HepG2 (cell line): ENCODE data around the gene SLCO4A1. TPM values are rescaled to one million over a fixed set of nuclear protein-coding genes. Genes with fewer than 3 reads are reported as not detected.

Experiments used
- ELF3 ChIP-seq: IDR thresholded peaks from 2 replicates; pipeline ENCODE4 v1.6.1; 2016; ENCODE audit warnings: missing genetic modification reagents, missing compliant biosample characterization
- HDAC1 ChIP-seq: sonication (generic); formaldehyde crosslinking; IDR thresholded peaks from 2 replicates; pipeline ENCODE4 v1.5.1; 2020; ENCODE audit warnings: mild to moderate bottlenecking, missing genetic modification reagents
- HDAC2 ChIP-seq: sonication (generic); formaldehyde crosslinking; IDR thresholded peaks from 2 replicates; pipeline ENCODE4 v1.4.0; 2020; ENCODE audit warnings: missing genetic modification reagents
- HES4 ChIP-seq: sonication (generic); formaldehyde crosslinking; IDR thresholded peaks from 2 replicates; pipeline ENCODE4 v1.9.0; 2021; ENCODE audit warnings: mild to moderate bottlenecking, missing genetic modification reagents, borderline replicate concordance
- KAT7 ChIP-seq: IDR thresholded peaks from 2 replicates; pipeline ENCODE4 v1.6.1; 2018; ENCODE audit warnings: borderline replicate concordance, missing compliant biosample characterization
- KDM1A ChIP-seq: IDR thresholded peaks from 2 replicates; pipeline ENCODE4 v1.6.1; 2016; ENCODE audit warnings: missing compliant biosample characterization
- MED13 ChIP-seq: sonication (generic); formaldehyde crosslinking; IDR thresholded peaks from 2 replicates; pipeline ENCODE4 v1.5.0; 2020; ENCODE audit warnings: missing genetic modification reagents
- REPIN1 ChIP-seq: sonication (generic); formaldehyde crosslinking; IDR thresholded peaks from 2 replicates; pipeline ENCODE4 v1.8.0; 2022; ENCODE audit warnings: missing genetic modification reagents, low read depth, mild to moderate bottlenecking, borderline replicate concordance
- STAG1 ChIP-seq: sonication (generic); formaldehyde crosslinking; IDR thresholded peaks from 2 replicates; pipeline ENCODE4 v1.4.0; 2020; ENCODE audit warnings: missing genetic modification reagents
- TOPORS ChIP-seq: sonication (generic); formaldehyde crosslinking; IDR thresholded peaks from 2 replicates; pipeline ENCODE4 v1.8.0; 2023; ENCODE audit warnings: mild to moderate bottlenecking, missing genetic modification reagents
- ZBTB7A ChIP-seq: sonication (generic); formaldehyde crosslinking; IDR thresholded peaks from 2 replicates; pipeline ENCODE4 v1.8.0; 2022; ENCODE audit warnings: mild to moderate bottlenecking, missing genetic modification reagents
- ZFP90 ChIP-seq: sonication (generic); formaldehyde crosslinking; IDR thresholded peaks from 2 replicates; pipeline ENCODE4 v1.8.0; 2022; ENCODE audit warnings: missing genetic modification reagents, mild to moderate bottlenecking, inconsistent platforms, borderline replicate concordance
- ZKSCAN1 ChIP-seq: fragments of 150-350 bp; IDR thresholded peaks from 2 replicates; pipeline ENCODE4 v1.6.1; 2014; ENCODE audit warnings: low read length
- ZMYM3 ChIP-seq: sonication (generic); formaldehyde crosslinking; IDR thresholded peaks from 2 replicates; pipeline ENCODE4 v1.5.1; 2020; ENCODE audit warnings: mild to moderate bottlenecking, missing genetic modification reagents
- ZNF333 ChIP-seq: sonication (generic); formaldehyde crosslinking; IDR thresholded peaks from 2 replicates; pipeline ENCODE4 v1.4.0; 2020; ENCODE audit warnings: mild to moderate bottlenecking, missing genetic modification reagents, borderline replicate concordance
- ZNF713 ChIP-seq: sonication (generic); formaldehyde crosslinking; IDR thresholded peaks from 2 replicates; pipeline ENCODE4 v1.4.0; 2020; ENCODE audit warnings: mild to moderate bottlenecking, missing genetic modification reagents
- polyA plus RNA-seq, 8 experiments: library from polyadenylated mRNA; depleted of rRNA in 3 of 8; stranded (reverse) in 7 of 8; unstranded in 1 of 8; fragments of >200 nt; fragmentation: Illumina TruSeq in 4 of 8; extraction: Trizol in 4 of 8; gene quantifications; 2 replicates each; pipeline versions ENCODE4 v1.2.1 to v1.2.3, GENCODE V29; 2011 to 2016; ENCODE audit warnings: low read depth in 4 of 8, missing spikeins in 1 of 8, mixed read lengths in 1 of 8; ENCODE audit not compliant: insufficient read depth in 1 of 8
- total RNA-seq, 5 experiments: library from RNA; depleted of rRNA; stranded (reverse); fragments of >200 nt; fragmentation: Illumina TruSeq; extraction: Trizol; gene quantifications; 2 replicates each; pipeline ENCODE4 v1.2.3, GENCODE V29; 2016; ENCODE audit warnings: low read depth in 1 of 5
- TF ChIP-seq, protein P1 (sequence below): sonication (generic); formaldehyde crosslinking; IDR thresholded peaks from 2 replicates; pipeline ENCODE4 v1.8.0; 2022; ENCODE audit warnings: missing genetic modification reagents, mild to moderate bottlenecking, borderline replicate concordance
- TF ChIP-seq, protein P2 (sequence below): sonication (generic); formaldehyde crosslinking; IDR thresholded peaks from 2 replicates; pipeline ENCODE4 v1.8.0; 2022; ENCODE audit warnings: missing genetic modification reagents, low read depth, mild to moderate bottlenecking, borderline replicate concordance
- TF ChIP-seq, protein P3 (sequence below): IDR thresholded peaks from 2 replicates; pipeline ENCODE4 v1.6.1; 2016; ENCODE audit warnings: low read depth, control low read depth
- TF ChIP-seq, protein P4 (sequence below): IDR thresholded peaks from 2 replicates; pipeline ENCODE4 v1.6.1; 2016
- TF ChIP-seq, protein P5 (sequence below): IDR thresholded peaks from 2 replicates; pipeline ENCODE4 v1.6.1; 2016; ENCODE audit warnings: missing compliant biosample characterization, missing genetic modification reagents, borderline replicate concordance
- TF ChIP-seq, protein P6 (sequence below): sonication (generic); formaldehyde crosslinking; conservative IDR thresholded peaks from 2 replicates; pipeline ENCODE4 v1.4.0; 2020; ENCODE audit warnings: mild to moderate bottlenecking, missing genetic modification reagents, moderate library complexity

SLCO4A1 gene
- total and polyA plus RNA-seq, 2 of the 13 experiments (the other 11 are each of a cell fraction or from before 2014, with no cell fraction given): 55.5 to 112 TPM

DNA sequence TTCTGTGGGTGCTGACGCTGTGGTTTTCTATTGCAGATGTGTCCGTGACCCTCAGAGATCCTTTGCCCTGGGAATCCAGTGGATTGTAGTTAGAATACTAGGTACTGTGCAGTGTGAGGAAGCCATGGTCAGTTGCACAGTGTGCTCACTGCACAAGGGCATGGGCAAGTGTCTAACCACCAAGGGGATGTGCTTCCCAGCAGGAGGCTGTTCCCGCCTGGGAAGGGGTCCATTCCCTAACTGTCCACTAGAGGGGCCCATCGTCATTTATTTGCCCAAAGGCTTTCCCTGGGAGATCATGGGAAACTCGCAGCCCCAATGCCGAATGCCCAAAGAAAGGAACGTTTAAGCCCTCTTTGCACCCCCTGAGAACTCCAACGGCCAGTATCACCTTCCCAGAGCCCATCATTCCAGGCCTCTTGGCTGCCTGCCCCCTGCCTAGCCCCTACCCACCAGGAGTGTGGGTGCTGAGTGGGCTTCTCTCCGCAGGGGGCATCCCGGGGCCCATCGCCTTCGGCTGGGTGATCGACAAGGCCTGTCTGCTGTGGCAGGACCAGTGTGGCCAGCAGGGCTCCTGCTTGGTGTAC, 26.2 kb downstream of the SLCO4A1 start (continued):
- TF ChIP-seq, protein P1, sequence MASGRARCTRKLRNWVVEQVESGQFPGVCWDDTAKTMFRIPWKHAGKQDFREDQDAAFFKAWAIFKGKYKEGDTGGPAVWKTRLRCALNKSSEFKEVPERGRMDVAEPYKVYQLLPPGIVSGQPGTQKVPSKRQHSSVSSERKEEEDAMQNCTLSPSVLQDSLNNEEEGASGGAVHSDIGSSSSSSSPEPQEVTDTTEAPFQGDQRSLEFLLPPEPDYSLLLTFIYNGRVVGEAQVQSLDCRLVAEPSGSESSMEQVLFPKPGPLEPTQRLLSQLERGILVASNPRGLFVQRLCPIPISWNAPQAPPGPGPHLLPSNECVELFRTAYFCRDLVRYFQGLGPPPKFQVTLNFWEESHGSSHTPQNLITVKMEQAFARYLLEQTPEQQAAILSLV: 0 out of 2 replicates have a peak, but pooled peaks have one; percentile 8
- TF ChIP-seq HES4 (0 out of 2 replicates have a peak, but pooled peaks have one; percentile 35), ZNF713 (0 out of 2 replicates have a peak, but pooled peaks have one; percentile 66), MED13 (no peak), STAG1 (CRISPR knock-in tag) (peak; percentile 94), ZKSCAN1 (peak; percentile 66; the same call in 1 of the 2 replicates), ZFP90 (CRISPR knock-in tag) (0 out of 2 replicates have a peak, but pooled peaks have one; percentile 71), TOPORS (CRISPR knock-in tag) (0 out of 2 replicates have a peak, but pooled peaks have one; percentile 45), ZBTB7A (CRISPR knock-in tag) (no peak), HDAC2 (CRISPR knock-in tag) (peak; percentile 82), ELF3 (CRISPR knock-in tag) (peak; percentile 36; the same call in 1 of the 2 replicates), KAT7 (no peak), KDM1A (CRISPR knock-in tag) (peak; percentile 86), HDAC1 (CRISPR knock-in tag) (no peak), ZMYM3 (CRISPR knock-in tag) (peak; percentile 99), ZNF333 (CRISPR knock-in tag) (0 out of 2 replicates have a peak, but pooled peaks have one; percentile 25), REPIN1 (CRISPR knock-in tag) (peak; percentile 76; the same call in 1 of the 2 replicates)
- TF ChIP-seq, protein P2, sequence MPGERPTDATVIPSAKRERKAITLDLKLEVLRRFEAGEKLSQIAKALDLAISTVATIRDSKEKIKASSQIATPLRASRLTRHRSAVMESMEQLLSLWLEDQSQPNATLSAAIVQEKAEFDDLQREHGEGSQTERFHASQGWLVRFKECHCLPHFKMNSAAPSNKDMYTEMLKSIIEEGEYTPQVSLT: no peak
- TF ChIP-seq, protein P3, sequence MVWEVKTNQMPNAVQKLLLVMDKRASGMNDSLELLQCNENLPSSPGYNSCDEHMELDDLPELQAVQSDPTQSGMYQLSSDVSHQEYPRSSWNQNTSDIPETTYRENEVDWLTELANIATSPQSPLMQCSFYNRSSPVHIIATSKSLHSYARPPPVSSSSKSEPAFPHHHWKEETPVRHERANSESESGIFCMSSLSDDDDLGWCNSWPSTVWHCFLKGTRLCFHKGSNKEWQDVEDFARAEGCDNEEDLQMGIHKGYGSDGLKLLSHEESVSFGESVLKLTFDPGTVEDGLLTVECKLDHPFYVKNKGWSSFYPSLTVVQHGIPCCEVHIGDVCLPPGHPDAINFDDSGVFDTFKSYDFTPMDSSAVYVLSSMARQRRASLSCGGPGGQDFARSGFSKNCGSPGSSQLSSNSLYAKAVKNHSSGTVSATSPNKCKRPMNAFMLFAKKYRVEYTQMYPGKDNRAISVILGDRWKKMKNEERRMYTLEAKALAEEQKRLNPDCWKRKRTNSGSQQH (CRISPR knock-in tag): peak; percentile 44; the same call in 1 of the 2 replicates
- TF ChIP-seq, protein P4, sequence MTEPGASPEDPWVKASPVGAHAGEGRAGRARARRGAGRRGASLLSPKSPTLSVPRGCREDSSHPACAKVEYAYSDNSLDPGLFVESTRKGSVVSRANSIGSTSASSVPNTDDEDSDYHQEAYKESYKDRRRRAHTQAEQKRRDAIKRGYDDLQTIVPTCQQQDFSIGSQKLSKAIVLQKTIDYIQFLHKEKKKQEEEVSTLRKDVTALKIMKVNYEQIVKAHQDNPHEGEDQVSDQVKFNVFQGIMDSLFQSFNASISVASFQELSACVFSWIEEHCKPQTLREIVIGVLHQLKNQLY (CRISPR knock-in tag): 0 out of 2 replicates have a peak, but pooled peaks have one; percentile 55
- TF ChIP-seq, protein P5, sequence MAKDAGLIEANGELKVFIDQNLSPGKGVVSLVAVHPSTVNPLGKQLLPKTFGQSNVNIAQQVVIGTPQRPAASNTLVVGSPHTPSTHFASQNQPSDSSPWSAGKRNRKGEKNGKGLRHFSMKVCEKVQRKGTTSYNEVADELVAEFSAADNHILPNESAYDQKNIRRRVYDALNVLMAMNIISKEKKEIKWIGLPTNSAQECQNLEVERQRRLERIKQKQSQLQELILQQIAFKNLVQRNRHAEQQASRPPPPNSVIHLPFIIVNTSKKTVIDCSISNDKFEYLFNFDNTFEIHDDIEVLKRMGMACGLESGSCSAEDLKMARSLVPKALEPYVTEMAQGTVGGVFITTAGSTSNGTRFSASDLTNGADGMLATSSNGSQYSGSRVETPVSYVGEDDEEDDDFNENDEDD (CRISPR knock-in tag): peak; percentile 89; the same call in 1 of the 2 replicates
- TF ChIP-seq, protein P6, sequence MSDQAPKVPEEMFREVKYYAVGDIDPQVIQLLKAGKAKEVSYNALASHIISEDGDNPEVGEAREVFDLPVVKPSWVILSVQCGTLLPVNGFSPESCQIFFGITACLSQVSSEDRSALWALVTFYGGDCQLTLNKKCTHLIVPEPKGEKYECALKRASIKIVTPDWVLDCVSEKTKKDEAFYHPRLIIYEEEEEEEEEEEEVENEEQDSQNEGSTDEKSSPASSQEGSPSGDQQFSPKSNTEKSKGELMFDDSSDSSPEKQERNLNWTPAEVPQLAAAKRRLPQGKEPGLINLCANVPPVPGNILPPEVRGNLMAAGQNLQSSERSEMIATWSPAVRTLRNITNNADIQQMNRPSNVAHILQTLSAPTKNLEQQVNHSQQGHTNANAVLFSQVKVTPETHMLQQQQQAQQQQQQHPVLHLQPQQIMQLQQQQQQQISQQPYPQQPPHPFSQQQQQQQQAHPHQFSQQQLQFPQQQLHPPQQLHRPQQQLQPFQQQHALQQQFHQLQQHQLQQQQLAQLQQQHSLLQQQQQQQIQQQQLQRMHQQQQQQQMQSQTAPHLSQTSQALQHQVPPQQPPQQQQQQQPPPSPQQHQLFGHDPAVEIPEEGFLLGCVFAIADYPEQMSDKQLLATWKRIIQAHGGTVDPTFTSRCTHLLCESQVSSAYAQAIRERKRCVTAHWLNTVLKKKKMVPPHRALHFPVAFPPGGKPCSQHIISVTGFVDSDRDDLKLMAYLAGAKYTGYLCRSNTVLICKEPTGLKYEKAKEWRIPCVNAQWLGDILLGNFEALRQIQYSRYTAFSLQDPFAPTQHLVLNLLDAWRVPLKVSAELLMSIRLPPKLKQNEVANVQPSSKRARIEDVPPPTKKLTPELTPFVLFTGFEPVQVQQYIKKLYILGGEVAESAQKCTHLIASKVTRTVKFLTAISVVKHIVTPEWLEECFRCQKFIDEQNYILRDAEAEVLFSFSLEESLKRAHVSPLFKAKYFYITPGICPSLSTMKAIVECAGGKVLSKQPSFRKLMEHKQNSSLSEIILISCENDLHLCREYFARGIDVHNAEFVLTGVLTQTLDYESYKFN (CRISPR knock-in tag): no peak
